H1 (cell line): ENCODE data around the gene HAUS2. TPM values are rescaled to one million over a fixed set of nuclear protein-coding genes. Genes with fewer than 3 reads are reported as not detected.

Source experiments
- ATF2 ChIP-seq: IDR thresholded peaks from 2 replicates; pipeline ENCODE4 v1.6.1; 2012; ENCODE audit warnings: low read length, inconsistent platforms
- CHD7 ChIP-seq: fragments of 300-600 bp; sonication (generic); IDR thresholded peaks from 2 replicates; pipeline ENCODE4 v1.7.1; 2012; ENCODE audit warnings: low read length, moderate library complexity, mild to moderate bottlenecking, inconsistent platforms; ENCODE audit not compliant: insufficient replicate concordance
- CTCF ChIP-seq, 3 experiments: IDR thresholded peaks; 1 replicate in 2 of 3; 2 replicates in 1 of 3; pipeline versions ENCODE4 v1.5.1 to v1.6.1; 2011; ENCODE audit warnings: low read length in 3 of 3, mild to moderate bottlenecking in 3 of 3, inconsistent platforms in 2 of 3, low read depth in 1 of 3, moderate library complexity in 1 of 3; ENCODE audit not compliant: insufficient read depth in 1 of 3; ENCODE audit errors: control extremely low read depth in 1 of 3
- polyA plus RNA-seq, 7 experiments: library from polyadenylated mRNA; depleted of rRNA in 3 of 7; stranded (reverse) in 5 of 7; unstranded in 2 of 7; fragments of >200 nt in 5 of 7; fragments of 200-250 nt in 2 of 7; gene quantifications; 1 replicate in 5 of 7; 2 replicates in 1 of 7; 4 replicates in 1 of 7; pipeline versions ENCODE4 v1.2.1 to v1.2.3, GENCODE V29; 2011 to 2013; ENCODE audit warnings: missing spikeins in 2 of 7, mixed read lengths in 2 of 7
- total RNA-seq: library from RNA; stranded (reverse); fragmentation: NEBNext Ultra II Directional; extraction: Animal tissue kit (Norgen Biotek cat#: 25700); gene quantifications from 2 replicates; pipeline ENCODE4 v1.2.1, GENCODE V29; 2021

The HAUS2 gene
- total and polyA plus RNA-seq, 2 of the 8 experiments (the other 6 are each of a cell fraction or from before 2014, with no cell fraction given): 12.1 to 33.5 TPM

GRCh38 chr15:42507514-42507913 lies 41.1 kb upstream of the HAUS2 start (continued):
- no peak for TF ChIP-seq CHD7
- no peak for TF ChIP-seq ATF2
- TF ChIP-seq CTCF (IDR thresholded peaks at IDR 0.05; ENCODE audit: control extremely low read depth in 1 of 3, insufficient read depth in 1 of 3, low read depth in 1 of 3, low read length in 3 of 3): no peak
